SK-N-SH treated with all-trans-retinoic acid at 6 μM for 48 hours (cell line): ENCODE data around the gene PPP1R13B.

ENCODE experiments used
- ATAC-seq: fragments of 200-7000 bp; cut with Tn5 transposase; 3 replicates; pipeline ENCODE4 v1.9.1; 2020; ENCODE audit warnings: mild to moderate bottlenecking, moderate library complexity
- ARNTL ChIP-seq: fragments of 450-650 bp; formaldehyde crosslinking; IDR thresholded peaks from 2 replicates; pipeline ENCODE4 v1.5.0; 2020; ENCODE audit warnings: low read depth, mild to moderate bottlenecking, moderate library complexity, borderline replicate concordance
- BACH2 ChIP-seq: fragments of 250-450 bp; sonication (Bioruptor Pico); IDR thresholded peaks from 2 replicates; pipeline ENCODE4 v1.9.0; 2021; ENCODE audit warnings: mild to moderate bottlenecking, borderline replicate concordance
- CREB5 ChIP-seq: fragments of 250-450 bp; sonication (Bioruptor Pico); IDR thresholded peaks from 2 replicates; pipeline ENCODE4 v1.5.1; 2020; ENCODE audit warnings: low read depth, mild to moderate bottlenecking, moderate library complexity
- CSDC2 ChIP-seq: fragments of 250-450 bp; sonication (Bioruptor Pico); IDR thresholded peaks from 2 replicates; pipeline ENCODE4 v1.5.0; 2020; ENCODE audit warnings: mild to moderate bottlenecking, moderate library complexity
- CSRNP3 ChIP-seq: fragments of 250-450 bp; sonication (Bioruptor Pico); IDR thresholded peaks from 2 replicates; pipeline ENCODE4 v1.5.1; 2021; ENCODE audit warnings: mild to moderate bottlenecking, moderate library complexity
- ESRRG ChIP-seq: fragments of 250-450 bp; sonication (Bioruptor Pico); IDR thresholded peaks from 2 replicates; pipeline ENCODE4 v1.6.1; 2021; ENCODE audit warnings: mild to moderate bottlenecking
- GLIS3 ChIP-seq: fragments of 250-450 bp; sonication (Bioruptor Pico); IDR thresholded peaks from 2 replicates; pipeline ENCODE4 v1.5.0; 2020; ENCODE audit warnings: mild to moderate bottlenecking, moderate library complexity
- ISL1 ChIP-seq: fragments of 250-450 bp; sonication (Bioruptor Pico); IDR thresholded peaks from 2 replicates; pipeline ENCODE4 v2.1.2; 2022; ENCODE audit warnings: mild to moderate bottlenecking, moderate library complexity
- OSR1 ChIP-seq: fragments of 250-450 bp; sonication (Bioruptor Pico); IDR thresholded peaks from 2 replicates; pipeline ENCODE4 v1.8.0; 2022; ENCODE audit warnings: moderate library complexity, mild to moderate bottlenecking, inconsistent platforms
- PATZ1 ChIP-seq: fragments of 250-450 bp; sonication (Bioruptor Pico); IDR thresholded peaks from 2 replicates; pipeline ENCODE4 v1.8.0; 2020; ENCODE audit warnings: mild to moderate bottlenecking, moderate library complexity, borderline replicate concordance
- POU6F1 ChIP-seq: fragments of 250-450 bp; sonication (Bioruptor Pico); IDR thresholded peaks from 2 replicates; pipeline ENCODE4 v1.8.0; 2021; ENCODE audit warnings: low read depth, mild to moderate bottlenecking, moderate library complexity, borderline replicate concordance
- PPARA ChIP-seq: fragments of 250-450 bp; sonication (Bioruptor Pico); IDR thresholded peaks from 2 replicates; pipeline ENCODE4 v1.5.0; 2020; ENCODE audit warnings: mild to moderate bottlenecking, borderline replicate concordance
- RARB ChIP-seq: fragments of 250-450 bp; sonication (Bioruptor Pico); IDR thresholded peaks from 2 replicates; pipeline ENCODE4 v1.8.0; 2021; ENCODE audit warnings: mild to moderate bottlenecking, moderate library complexity
- SNAI2 ChIP-seq: fragments of 250-450 bp; sonication (Bioruptor Pico); IDR thresholded peaks from 2 replicates; pipeline ENCODE4 v1.5.0; 2020; ENCODE audit warnings: mild to moderate bottlenecking, moderate library complexity
- TCF4 ChIP-seq: fragments of 250-450 bp; sonication (Bioruptor Pico); IDR thresholded peaks from 2 replicates; pipeline ENCODE4 v1.8.0; 2021; ENCODE audit warnings: mild to moderate bottlenecking, moderate library complexity, borderline replicate concordance
- TOX ChIP-seq: fragments of 250-450 bp; sonication (Bioruptor Pico); IDR thresholded peaks from 2 replicates; pipeline ENCODE4 v1.8.0; 2021; ENCODE audit warnings: mild to moderate bottlenecking, moderate library complexity, borderline replicate concordance
- TSHZ2 ChIP-seq: fragments of 250-450 bp; sonication (Bioruptor Pico); IDR thresholded peaks from 2 replicates; pipeline ENCODE4 v1.5.0; 2020; ENCODE audit warnings: mild to moderate bottlenecking, moderate library complexity
- ZC3H10 ChIP-seq: fragments of 250-450 bp; sonication (Bioruptor Pico); IDR thresholded peaks from 2 replicates; pipeline ENCODE4 v1.5.1; 2021; ENCODE audit warnings: mild to moderate bottlenecking, moderate library complexity
- ZFP3 ChIP-seq: fragments of 250-450 bp; sonication (Bioruptor Pico); IDR thresholded peaks from 2 replicates; pipeline ENCODE4 v1.5.0; 2020; ENCODE audit warnings: mild to moderate bottlenecking, moderate library complexity
- ZFP30 ChIP-seq: fragments of 450-650 bp; formaldehyde crosslinking; IDR thresholded peaks from 2 replicates; pipeline ENCODE4 v1.5.0; 2022; ENCODE audit warnings: mild to moderate bottlenecking, moderate library complexity
- ZNF565 ChIP-seq: fragments of 450-650 bp; formaldehyde crosslinking; conservative IDR thresholded peaks from 2 replicates; pipeline ENCODE4 v1.5.0; 2020; ENCODE audit warnings: low read depth, mild to moderate bottlenecking, moderate library complexity
- ZNF70 ChIP-seq: fragments of 450-650 bp; formaldehyde crosslinking; IDR thresholded peaks from 2 replicates; pipeline ENCODE4 v1.5.0; 2020; ENCODE audit warnings: mild to moderate bottlenecking, moderate library complexity
- ZNF8 ChIP-seq: fragments of 450-650 bp; formaldehyde crosslinking; IDR thresholded peaks from 2 replicates; pipeline ENCODE4 v1.5.0; 2020; ENCODE audit warnings: mild to moderate bottlenecking, moderate library complexity

Gene PPP1R13B

GRCh38 chr14:103869406-103870143, 22.2 kb upstream of the PPP1R13B start:
- no peak for ATAC-seq
- no peak for TF ChIP-seq CSDC2
- TF ChIP-seq PPARA (CRISPR knock-in tag), result no peak
- TF ChIP-seq ARNTL (CRISPR knock-in tag), result no peak
- TF ChIP-seq ZNF70 (CRISPR knock-in tag), result no peak
- TF ChIP-seq ZFP30, result no peak
- no peak for TF ChIP-seq ZC3H10 (CRISPR knock-in tag)
- no peak for TF ChIP-seq BACH2
- TF ChIP-seq, all 23 proteins: peak for 0

GRCh38 chr14:103868242-103868897, 21.0 kb upstream of the PPP1R13B start:
- no peak for ATAC-seq
- TF ChIP-seq ZNF70 (CRISPR knock-in tag) (no peak), POU6F1 (CRISPR knock-in tag) (no peak), BACH2 (no peak), PATZ1 (CRISPR knock-in tag) (no peak), ISL1 (CRISPR knock-in tag) (no peak), TCF4 (CRISPR knock-in tag) (no peak), ESRRG (no peak), OSR1 (no peak), TSHZ2 (CRISPR knock-in tag) (no peak), CSDC2 (no peak), CSRNP3 (no peak), ARNTL (CRISPR knock-in tag) (no peak), ZNF565 (CRISPR knock-in tag) (no peak), SNAI2 (CRISPR knock-in tag) (no peak), ZFP30 (no peak), TOX (CRISPR knock-in tag) (no peak)

- ATAC-seq, result peak; percentile 55
- no peak for TF ChIP-seq ZNF70 (CRISPR knock-in tag)
- no peak for TF ChIP-seq CREB5 (CRISPR knock-in tag)
- no peak for TF ChIP-seq OSR1
- no peak for TF ChIP-seq TSHZ2 (CRISPR knock-in tag)
- no peak for TF ChIP-seq TCF4 (CRISPR knock-in tag)
- TF ChIP-seq RARB, result no peak
- no peak for TF ChIP-seq ZFP3
- no peak for TF ChIP-seq CSDC2
- TF ChIP-seq SNAI2 (CRISPR knock-in tag), result no peak
- no peak for TF ChIP-seq BACH2
- no peak for TF ChIP-seq ESRRG
- TF ChIP-seq CSRNP3, result no peak
- no peak for TF ChIP-seq ZNF8 (CRISPR knock-in tag)
- TF ChIP-seq GLIS3 (CRISPR knock-in tag), result no peak
- TF ChIP-seq ZNF565 (CRISPR knock-in tag), result no peak
- no peak for TF ChIP-seq PPARA (CRISPR knock-in tag)
Measured at GRCh38 chr14:103867523-103867953, 20.2 kb upstream of the PPP1R13B start.
